ENCODE results near the gene CLTB. TPM values are rescaled to one million over a fixed set of nuclear protein-coding genes. Genes with fewer than 3 reads are reported as not detected.

CLTB gene
- total and polyA plus RNA-seq, 2 of the 8 experiments (the other 6 are each of a cell fraction or from before 2014, with no cell fraction given) = 25.9 to 34.9 TPM

- Histone ChIP-seq H3K23me2 (ENCODE audit: low read depth, low read length) (peaks cover 1% of the 10 kb centered on the region; the same call in 1 of the 2 replicates), H3K56ac (replicated peaks; ENCODE audit: insufficient read length, low read depth, low read length) (no peak overlapping the region), H2AFZ (ENCODE audit: low read length) (peak overlapping the region; percentile 47), H3K4me2 (ENCODE audit: insufficient read depth in 1 of 2, low read depth in 2 of 2, low read length in 2 of 2) (peak overlapping the region; percentile 15 to 40), H3K4me1 (replicated peaks in 1 of 4; ENCODE audit: control insufficient read depth in 3 of 4, insufficient read depth in 4 of 4, low read length in 3 of 4) (peaks cover 2 to 6% (median 6%) of the 10 kb centered on the region in 4 experiments; a peak in 4 of 7 replicates), H4K91ac (replicated peaks; ENCODE audit: insufficient read length, low read length) (peak overlapping the region; percentile 22), H2BK120ac (replicated peaks; ENCODE audit: low read depth, low read length) (no peak overlapping the region), H3K36me3 (ENCODE audit: control insufficient read depth in 2 of 4, insufficient read depth in 4 of 4, low read length in 3 of 4) (no peaks in the 10 kb centered on the region), H2BK15ac (ENCODE audit: low read length) (no peak overlapping the region), H4K5ac (ENCODE audit: insufficient read length, low read depth, low read length) (no peak overlapping the region), H3K4me3 (ENCODE audit: extremely low read depth in 1 of 4, insufficient read depth in 2 of 4, low read depth in 3 of 4, low read length in 4 of 4) (peak overlapping the region in 2 of 4 experiments; percentile 2 to 17; a peak in 2 of 8 replicates), H2BK12ac (ENCODE audit: low read depth, low read length) (no peak overlapping the region), H3K23ac (ENCODE audit: insufficient read length) (no peak overlapping the region), H3K9ac (replicated peaks in 1 of 4; ENCODE audit: extremely low read depth in 1 of 4, low read depth in 3 of 4, low read length in 3 of 4) (no peak overlapping the region), H3K9me3 (ENCODE audit: insufficient read depth in 2 of 2, low read depth in 1 of 2, low read length in 1 of 2) (no peaks in the 10 kb centered on the region), H3K14ac (ENCODE audit: insufficient read length) (no peak overlapping the region), H3K79me2 (ENCODE audit: control insufficient read depth in 1 of 2, insufficient read depth in 2 of 2, low read length in 2 of 2) (no peaks in the 10 kb centered on the region), H3K27me3 (replicated peaks in 1 of 4; ENCODE audit: control insufficient read depth in 3 of 4, extremely low read depth in 1 of 4, insufficient read depth in 3 of 4, low read length in 3 of 4) (no peaks in the 10 kb centered on the region), H3K18ac (ENCODE audit: extremely low read depth, low read length) (no peak overlapping the region), H3K79me1 (ENCODE audit: low read depth, low read length) (no peaks in the 10 kb centered on the region), H4K8ac (ENCODE audit: extremely low read depth, insufficient read depth, low read length) (no peak overlapping the region), H2AK5ac (ENCODE audit: low read depth, low read length) (no peak overlapping the region), H2BK20ac (ENCODE audit: low read length) (no peak overlapping the region), H2BK5ac (ENCODE audit: low read depth, low read length) (no peak overlapping the region), H3K27ac (ENCODE audit: low read depth, low read length) (no peak overlapping the region), H4K20me1 (replicated peaks in 1 of 2; ENCODE audit: control insufficient read depth in 1 of 2, insufficient read depth in 2 of 2, low read length in 2 of 2) (no peaks in the 10 kb centered on the region), H3K4ac (replicated peaks; ENCODE audit: insufficient read length, low read depth, low read length) (peak overlapping the region; percentile 45)
- DNase-seq (ENCODE audit: low read depth in 1 of 2, low spot score in 2 of 2) = no peak
- 69% methylated on average over 5 of the region's 5 CpGs; no CpG with 5 or more reads in 1 of the 2 experiments for WGBS, 2 experiments (ENCODE audit: extremely low coverage in 1 of 2, insufficient coverage in 1 of 2, insufficient read length in 1 of 2, insufficient replicate concordance in 2 of 2, low coverage in 1 of 2, low lambda C conversion rate in 2 of 2, missing lambda C conversion rate in 1 of 2)
- no peak for FAIRE-seq
- ChIA-PET CTCF (ENCODE audit: partially characterized antibody) (interaction anchor here (0.6 to 1.0 kb wide), 4 partner anchors 11 to 144 kb away, joined by 3 to 4 read pairs (median 3); no protein-coding TSS in a partner anchor), POLR2A (ENCODE audit: partially characterized antibody) (interaction anchor here (2.8 kb wide), 1 partner anchor 94 kb away, joined by 7 read pairs; no protein-coding TSS in a partner anchor)
- no peak for TF ChIP-seq FOSL1 (IDR thresholded peaks at IDR 0.05; ENCODE audit: insufficient read depth, low read depth, low read length)
- no peak for TF ChIP-seq RNF2 (IDR thresholded peaks at IDR 0.05; ENCODE audit: borderline replicate concordance, low read depth, low read length, missing control alignments, poor library complexity, severe bottlenecking)
- TF ChIP-seq RAD21 (IDR thresholded peaks at IDR 0.05 in 1 of 2, conservative IDR thresholded peaks at IDR 0.05 in 1 of 2; ENCODE audit: low read depth in 2 of 2, low read length in 2 of 2) = no peak
- TF ChIP-seq CHD2 (IDR thresholded peaks at IDR 0.05; ENCODE audit: low read length) = no peak
- TF ChIP-seq KDM1A (IDR thresholded peaks at IDR 0.05; ENCODE audit: borderline replicate concordance, low read length) = no peak
- TF ChIP-seq ATF2 (IDR thresholded peaks at IDR 0.05; ENCODE audit: low read length) = no peak
- no peak for TF ChIP-seq E2F6 (IDR thresholded peaks at IDR 0.05)
- TF ChIP-seq POU5F1 (IDR thresholded peaks at IDR 0.05; ENCODE audit: low read depth, low read length) = no peak
- TF ChIP-seq SRF (IDR thresholded peaks at IDR 0.05; ENCODE audit: low read depth, low read length) = no peak
- TF ChIP-seq POLR2AphosphoS5 (IDR thresholded peaks at IDR 0.05; ENCODE audit: low read depth, low read length) = no peak
- TF ChIP-seq CEBPB (IDR thresholded peaks at IDR 0.05; ENCODE audit: low read depth, low read length) = no peak
Observed at GRCh38 chr5:176441921-176442323, 25.6 kb upstream of the CLTB start.

All from H1 (cell line).